Head of caudate nucleus (tissue), 42 donors: ENCODE data around the gene SV2C.
"Not testable (repeated sequence)": the region's sequence is repeated elsewhere in the genome, so short reads cannot be mapped to it uniquely, and the experiment has no call there.

ENCODE experiments used
- DNase-seq, 42 donors: peaks; one replicate each; pipeline versions ENCODE4 v3.0.0 to v3.0.0-alpha.2; 2020 to 2021; ENCODE audit warnings: mixed read lengths in 7 of 42
- intact Hi-C: fragments of 100-400 bp; cut with DNase I; formaldehyde crosslinking; loops from one replicate; pipeline ENCODE4 v1.15.0; 2022

SV2C gene

DNA sequence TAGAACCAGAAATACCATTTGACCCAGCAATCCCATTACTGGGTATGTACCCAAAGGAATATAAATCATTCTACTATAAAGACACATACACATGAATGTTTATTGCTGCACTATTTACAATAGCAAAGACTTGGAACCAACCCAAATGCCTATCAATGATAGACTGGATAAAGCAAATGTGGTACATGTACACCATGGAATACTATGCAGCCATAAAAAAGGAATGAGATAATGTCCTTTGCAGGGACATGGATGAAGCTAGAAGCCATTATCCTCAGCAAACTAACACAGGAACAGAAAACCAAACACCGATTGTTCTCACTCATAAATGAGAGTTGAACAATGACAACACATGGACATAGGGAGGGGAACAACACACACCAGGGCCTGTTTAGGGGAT lies 240.3 kb downstream of the SV2C start:
- intact Hi-C loops, DNase-seq: not testable (repeated sequence)

DNA sequence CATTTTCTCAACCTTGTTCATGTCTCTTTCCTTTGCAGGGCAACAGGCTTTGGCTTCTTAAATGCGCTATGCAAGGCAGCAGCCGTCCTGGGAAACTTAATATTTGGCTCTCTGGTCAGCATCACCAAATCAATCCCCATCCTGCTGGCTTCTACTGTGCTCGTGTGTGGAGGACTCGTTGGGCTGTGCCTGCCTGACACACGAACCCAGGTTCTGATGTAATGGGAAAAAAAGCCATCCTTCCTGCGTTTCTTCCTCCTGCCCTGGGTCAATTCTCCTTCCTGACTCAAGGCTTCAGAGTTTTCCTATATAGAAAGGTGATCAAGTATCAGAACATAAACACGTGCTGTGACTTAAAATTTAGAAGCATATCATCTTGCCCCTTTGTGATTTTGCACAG lies 242.1 kb downstream of the SV2C start:
- intact Hi-C loops = no loop called here
- DNase-seq = no peak

DNA sequence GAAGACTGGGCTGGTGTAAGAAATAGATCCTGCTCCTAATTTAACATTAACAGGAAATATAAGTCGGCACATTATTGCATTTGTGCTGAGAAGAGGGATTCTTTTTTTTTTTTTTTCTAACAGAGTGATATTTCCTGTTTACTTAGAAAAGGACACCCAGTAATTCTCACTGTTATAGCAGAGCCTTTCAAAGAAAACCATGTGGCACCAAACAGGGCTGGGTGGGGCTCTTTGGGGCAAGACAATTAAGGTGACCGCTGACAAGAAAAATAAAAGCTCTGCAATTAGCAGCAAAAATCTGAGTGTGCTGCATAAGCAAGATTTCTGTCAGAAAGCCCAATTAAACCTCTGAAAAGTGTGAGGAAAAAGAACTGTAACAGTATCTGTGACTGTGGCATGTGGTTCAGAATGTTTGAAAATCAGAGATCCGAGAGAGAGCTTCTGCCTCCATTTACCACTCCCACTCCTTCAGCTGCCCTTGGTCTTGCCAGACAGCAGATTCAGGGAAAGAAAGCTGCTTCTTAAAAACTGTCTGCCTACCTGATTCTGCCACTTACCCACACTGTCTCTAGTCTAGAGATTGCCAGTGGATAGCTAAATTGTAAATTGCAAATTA lies 242.8 kb downstream of the SV2C start:
- DNase-seq = no peak
- intact Hi-C loops = no loop called here

DNA sequence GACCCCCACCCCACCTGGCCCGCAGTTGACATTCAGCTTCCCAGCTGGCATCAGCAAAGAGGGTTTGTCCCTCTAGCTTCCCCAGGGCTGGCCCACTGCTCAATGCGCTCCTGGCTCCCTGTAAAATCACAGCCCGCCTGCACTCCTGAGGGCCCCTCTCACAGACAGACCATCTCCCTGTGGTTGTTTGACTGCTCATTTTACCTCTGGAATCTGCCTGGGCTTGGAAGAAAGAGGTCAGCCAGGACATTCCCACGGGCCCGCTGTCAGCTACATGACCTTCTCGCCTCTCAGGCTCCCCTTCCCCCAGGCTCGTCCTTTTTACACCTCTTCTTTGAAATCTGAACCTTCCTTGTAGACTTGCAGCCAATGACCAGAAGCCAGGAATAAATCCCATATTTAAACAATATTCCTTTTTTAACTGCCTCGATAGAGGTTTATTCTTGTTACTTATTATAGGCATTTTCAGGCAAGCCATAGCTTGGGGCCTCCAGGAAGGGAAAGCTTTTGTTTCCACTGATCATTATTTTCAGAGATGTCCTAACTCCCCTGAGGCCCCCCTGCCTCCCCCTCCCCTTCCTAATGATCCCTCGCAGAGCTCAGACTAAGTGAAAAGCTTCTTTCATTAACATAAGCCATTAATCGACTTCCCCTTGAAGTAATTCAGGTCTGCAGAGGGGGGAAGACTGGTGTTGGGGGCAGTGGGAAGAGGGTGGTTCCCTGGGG lies 243.6 kb downstream of the SV2C start:
- DNase-seq = no peak

DNA sequence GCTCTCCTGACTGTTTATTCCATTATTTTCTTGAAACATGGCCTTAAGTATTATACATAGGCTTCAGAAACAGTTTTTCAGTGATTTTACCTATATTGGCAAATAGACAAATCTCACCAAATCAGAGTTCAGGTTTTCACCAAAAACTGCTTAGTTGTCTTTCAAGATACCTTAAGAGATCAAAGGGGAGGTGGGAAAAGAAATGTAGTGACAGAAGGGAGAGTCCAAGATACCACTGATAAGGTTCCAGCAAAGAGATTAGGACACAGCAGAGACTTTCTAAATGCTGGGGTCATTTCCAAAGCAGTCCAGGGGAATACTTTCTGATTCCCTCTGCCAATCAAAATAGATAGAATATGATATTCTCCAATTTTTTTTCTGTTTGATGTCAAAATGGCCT lies 246.2 kb downstream of the SV2C start:
- DNase-seq = no peak
- intact Hi-C loops = no loop called here

More for the DNA sequence above, 243.6 kb downstream of the SV2C start:
- intact Hi-C loops = no loop called here

GRCh38 chr5:76331126-76331525 lies 247.9 kb downstream of the SV2C start:
- DNase-seq = peak in 11 of 42 donors; percentile 7 to 48 (median 32)
- intact Hi-C loops = no loop called here

- intact Hi-C loops = no loop called here
- no peak for DNase-seq
Observed at GRCh38 chr5:76332102-76332501, 248.9 kb downstream of the SV2C start.

- intact Hi-C loops = no loop called here
- DNase-seq = no peak
Observed at GRCh38 chr5:76332611-76333205, 249.5 kb downstream of the SV2C start.

GRCh38 chr5:76333571-76333970 lies 250.4 kb downstream of the SV2C start:
- DNase-seq = no peak

GRCh38 chr5:76334574-76334973 lies 251.4 kb downstream of the SV2C start:
- intact Hi-C loops = no loop called here
- no peak for DNase-seq

More at GRCh38 chr5:76333571-76333970, 250.4 kb downstream of the SV2C start:
- intact Hi-C loops = no loop called here

DNA sequence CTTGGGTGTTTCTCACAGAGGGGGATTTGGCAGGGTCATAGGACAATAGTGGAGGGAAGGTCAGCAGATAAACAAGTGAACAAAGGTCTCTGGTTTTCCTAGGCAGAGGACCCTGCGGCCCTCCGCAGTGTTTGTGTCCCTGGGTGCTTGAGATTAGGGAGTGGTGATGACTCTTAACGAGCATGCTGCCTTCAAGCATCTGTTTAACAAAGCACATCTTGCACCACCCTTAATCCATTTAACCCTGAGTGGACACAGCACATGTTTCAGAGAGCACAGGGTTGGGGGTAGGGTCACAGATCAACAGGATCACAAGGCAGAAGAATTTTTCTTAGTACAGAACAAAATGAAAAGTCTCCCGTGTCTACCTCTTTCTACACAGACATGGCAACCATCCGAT lies 252.3 kb downstream of the SV2C start:
- intact Hi-C loops, DNase-seq: not testable (repeated sequence)

- DNase-seq = not testable (repeated sequence)
Observed at GRCh38 chr5:76336253-76336809, 253.1 kb downstream of the SV2C start.

GRCh38 chr5:76337953-76338451 lies 254.8 kb downstream of the SV2C start:
- intact Hi-C loops = no loop called here
- DNase-seq = peak in 1 of 42 donors; percentile 5

More at GRCh38 chr5:76336253-76336809, 253.1 kb downstream of the SV2C start:
- intact Hi-C loops = not testable (repeated sequence)

DNA sequence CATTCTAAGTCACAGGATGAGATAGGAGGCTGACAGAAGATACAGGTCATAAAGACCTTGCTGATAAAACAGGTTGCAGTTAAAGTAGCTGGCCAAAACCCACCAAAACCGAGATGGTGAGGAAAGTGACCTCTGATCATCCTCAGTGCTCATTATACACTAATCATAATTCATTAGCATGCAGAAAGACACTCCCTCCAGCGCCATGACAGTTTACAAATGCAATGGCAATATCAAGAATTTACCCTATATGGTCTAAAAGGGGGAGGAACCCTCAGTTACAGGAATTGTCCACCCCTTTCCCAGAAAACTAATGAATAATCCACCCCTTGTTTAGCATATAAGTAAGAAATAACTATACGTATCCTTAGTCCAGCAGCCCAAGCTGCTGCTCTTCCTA lies 256.7 kb downstream of the SV2C start:
- no peak for DNase-seq
- intact Hi-C loops = no loop called here

DNA sequence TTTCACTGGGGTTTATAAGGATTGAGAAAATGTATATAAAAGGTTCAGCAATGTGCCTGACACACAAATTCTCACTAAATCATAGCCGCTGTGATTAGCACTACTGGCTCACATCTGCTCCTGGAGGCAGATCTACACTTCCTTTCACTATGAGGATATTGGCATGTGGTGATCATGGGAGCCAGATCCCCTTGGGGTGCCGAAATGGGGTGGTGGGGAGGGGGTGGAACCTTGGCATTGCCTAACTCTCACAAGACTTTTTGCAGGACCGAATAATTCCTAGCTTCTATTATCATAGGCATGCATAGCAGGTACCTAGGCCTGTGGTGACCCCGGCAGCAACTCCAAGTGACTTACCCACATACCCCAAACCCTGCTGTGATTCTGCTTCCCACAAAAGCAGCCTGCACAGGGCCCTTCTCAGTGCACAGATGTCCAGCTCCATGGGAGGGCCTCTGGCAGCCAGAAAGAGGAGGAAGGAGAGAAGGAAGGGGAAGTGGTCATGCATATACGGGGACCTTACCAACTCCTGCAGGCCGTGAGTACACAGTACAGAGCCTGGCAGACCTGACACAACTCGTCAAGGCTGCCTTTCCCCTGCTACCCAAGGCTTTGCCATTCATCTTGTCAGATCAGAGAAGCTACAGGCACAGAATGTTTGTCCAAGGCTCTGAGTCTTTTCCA lies 258.6 kb downstream of the SV2C start:
- intact Hi-C loops = no loop called here

DNA sequence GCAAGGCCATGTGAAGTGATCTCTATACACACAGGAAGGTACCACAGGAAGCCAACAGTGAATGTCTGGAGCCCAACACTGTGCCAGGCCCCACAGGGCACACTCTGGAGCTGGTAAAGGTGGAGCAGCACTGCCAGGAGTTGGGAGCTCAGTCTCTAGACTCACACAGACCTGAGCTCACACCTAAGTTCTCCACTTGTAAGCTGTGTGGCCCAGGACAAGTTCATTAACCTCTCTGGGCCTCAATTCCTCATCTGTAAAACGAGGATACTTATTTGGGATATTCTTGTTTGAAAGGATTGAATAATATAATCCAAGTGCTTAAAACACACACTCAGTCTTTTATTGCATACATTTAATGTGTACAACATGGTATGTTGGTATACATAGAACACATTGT lies 259.3 kb downstream of the SV2C start:
- no peak for DNase-seq
- intact Hi-C loops = no loop called here

More for the DNA sequence above, 258.6 kb downstream of the SV2C start:
- no peak for DNase-seq

GRCh38 chr5:76345582-76345981 lies 262.4 kb downstream of the SV2C start:
- DNase-seq = peak in 1 of 42 donors; percentile 17

DNA sequence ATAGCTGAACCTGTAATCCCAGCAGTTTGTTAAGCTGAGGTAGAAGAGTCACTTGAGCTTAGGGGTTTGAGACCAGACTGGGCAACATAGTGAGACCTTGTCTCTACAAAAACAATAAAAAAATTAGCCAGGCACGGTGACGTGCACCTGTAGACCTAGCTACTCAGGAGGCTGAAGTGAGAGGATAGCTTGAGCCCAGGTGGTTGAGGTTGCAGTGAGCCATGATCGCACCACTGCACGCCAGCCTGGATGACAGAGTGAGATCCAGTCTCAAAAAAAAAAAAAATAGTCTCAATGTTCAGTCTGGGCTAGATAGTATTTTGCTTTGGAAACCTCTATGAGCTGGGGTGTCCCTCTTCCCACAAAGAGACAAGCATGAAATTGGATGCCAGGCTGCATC lies 268.0 kb downstream of the SV2C start:
- intact Hi-C loops = no loop called here
- no peak for DNase-seq

More at GRCh38 chr5:76345582-76345981, 262.4 kb downstream of the SV2C start:
- intact Hi-C loops = no loop called here

DNA sequence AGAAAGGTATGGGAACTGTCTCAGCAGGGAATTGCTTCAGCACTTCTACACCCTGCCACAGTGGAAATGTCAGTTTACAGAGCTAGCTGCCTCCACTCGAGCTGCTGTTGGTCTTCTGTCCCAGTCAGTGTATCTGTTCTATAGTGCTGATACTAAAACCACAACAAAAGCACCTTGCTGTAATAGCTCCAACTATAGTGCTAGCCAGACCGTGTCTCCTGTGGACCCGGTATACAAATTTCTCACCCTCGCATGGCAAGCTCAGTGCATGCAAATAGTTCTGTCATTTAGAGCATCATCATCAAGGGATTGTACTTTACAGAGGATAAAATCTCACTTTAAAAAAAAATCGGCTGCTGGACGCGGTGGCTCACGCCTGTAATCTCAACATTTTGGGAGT lies 268.4 kb downstream of the SV2C start:
- DNase-seq = no peak
- intact Hi-C loops = no loop called here
